Endothelial cell of umbilical vein (primary cell): ENCODE data around the gene PIMREG. TPM values are rescaled to one million over a fixed set of nuclear protein-coding genes. Genes with fewer than 3 reads are reported as not detected.

Source experiments
- BruUV-seq: library from RNA; stranded (reverse); fragments of 400-500 nt; replicated peaks from 2 replicates; lab custom pipeline; 2021; lab: Mats Ljungman, UMichigan
- CTCF ChIA-PET: fragments of 300-600, 350-600 bp; sonication (Branson Sonifier 250); formaldehyde crosslinking; loops from one replicate; lab custom pipeline; 2021; ENCODE audit warnings: antibody characterized with exemption, inconsistent platforms; lab: Charles Lee
- POLR2A ChIA-PET: fragments of 300-600, 350-600 bp; sonication (Branson Sonifier 250); formaldehyde crosslinking; loops from one replicate; lab custom pipeline; 2021; ENCODE audit warnings: antibody characterized with exemption, inconsistent platforms; lab: Charles Lee
- DNase-seq: peaks from one replicate; pipeline ENCODE4 v3.0.0-alpha.2; 2011; ENCODE audit warnings: low read depth, low spot score
- FAIRE-seq: peaks from 2 replicates; lab custom pipeline; 2011; peaks lifted over from hg19 to GRCh38; lab: Jason Lieb, UNC
- H2AFZ ChIP-seq: 2 replicates; pipeline ENCODE4 v1.6.0; 2012; ENCODE audit warnings: low read depth, low read length, control low read depth, inconsistent platforms
- H3K27ac ChIP-seq: 2 replicates; pipeline ENCODE4 v1.5.1; 2011; ENCODE audit warnings: low read depth, mild to moderate bottlenecking, control low read depth, low read length, moderate library complexity; ENCODE audit not compliant: insufficient read depth
- H3K27me3 ChIP-seq, 2 experiments: 2 replicates each; pipeline versions ENCODE4 v1.6.0 to v1.6.1; 2011; ENCODE audit warnings: low read length in 2 of 2, mixed read lengths in 1 of 2; ENCODE audit not compliant: control insufficient read depth in 2 of 2, insufficient read depth in 2 of 2
- H3K36me3 ChIP-seq, 2 experiments: 2 replicates in 1 of 2; 3 replicates in 1 of 2; pipeline ENCODE4 v1.5.1; 2011; ENCODE audit warnings: low read length in 2 of 2, mild to moderate bottlenecking in 1 of 2, moderate library complexity in 1 of 2; ENCODE audit not compliant: control insufficient read depth in 2 of 2, insufficient read depth in 2 of 2; ENCODE audit errors: extremely low read depth in 1 of 2
- H3K4me1 ChIP-seq: 3 replicates; pipeline ENCODE4 v1.5.1; 2011; ENCODE audit warnings: mild to moderate bottlenecking, low read length; ENCODE audit not compliant: control insufficient read depth, insufficient read depth; ENCODE audit errors: extremely low read depth
- H3K4me2 ChIP-seq: 2 replicates; pipeline ENCODE4 v1.6.1; 2011; ENCODE audit warnings: low read length, control low read depth, mixed read lengths; ENCODE audit not compliant: insufficient read depth
- H3K4me3 ChIP-seq, 3 experiments: fragments of 200-600 bp in 1 of 3; sonication (generic), shearing (Covaris generic) in 1 of 3; replicated peaks in 1 of 3; 2 replicates each; pipeline ENCODE4 v1.5.1; 2011 to 2016; ENCODE audit warnings: control low read depth in 3 of 3, low read length in 3 of 3, mild to moderate bottlenecking in 2 of 3, inconsistent platforms in 1 of 3, low read depth in 1 of 3, moderate library complexity in 1 of 3; ENCODE audit not compliant: insufficient read depth in 1 of 3
- H3K79me2 ChIP-seq: 2 replicates; pipeline ENCODE4 v1.6.0; 2012; ENCODE audit warnings: low read length, inconsistent platforms; ENCODE audit not compliant: control insufficient read depth, insufficient read depth
- H3K9ac ChIP-seq: replicated peaks from 2 replicates; pipeline ENCODE3; 2011; ENCODE audit warnings: low read length, control low read depth; ENCODE audit not compliant: insufficient read depth; ENCODE audit errors: extremely low read depth
- H3K9me1 ChIP-seq: replicated peaks from 3 replicates; pipeline ENCODE4 v1.6.0; 2011; ENCODE audit warnings: mild to moderate bottlenecking, low read length; ENCODE audit not compliant: control insufficient read depth, insufficient read depth; ENCODE audit errors: extremely low read depth
- H3K9me3 ChIP-seq: replicated peaks from 2 replicates; pipeline ENCODE4 v1.5.1; 2012; ENCODE audit warnings: low read length, inconsistent platforms; ENCODE audit not compliant: control insufficient read depth, insufficient read depth
- H4K20me1 ChIP-seq: replicated peaks from 2 replicates; pipeline ENCODE3; 2011; ENCODE audit warnings: mild to moderate bottlenecking, low read length; ENCODE audit not compliant: control insufficient read depth, insufficient read depth; ENCODE audit errors: extremely low read depth
- EZH2 ChIP-seq: IDR thresholded peaks from 2 replicates; pipeline ENCODE4 v1.6.1; 2012; ENCODE audit warnings: borderline replicate concordance, low read depth, mild to moderate bottlenecking, moderate library complexity, low read length, inconsistent platforms; ENCODE audit not compliant: severe bottlenecking
- FOS ChIP-seq: IDR thresholded peaks from 2 replicates; pipeline ENCODE4 v1.6.1; 2011; ENCODE audit warnings: mild to moderate bottlenecking, low read length, moderate library complexity, borderline replicate concordance; ENCODE audit not compliant: insufficient read depth
- GATA2 ChIP-seq: IDR thresholded peaks from 2 replicates; pipeline ENCODE4 v1.7.0; 2011; ENCODE audit warnings: low read depth, mild to moderate bottlenecking, moderate library complexity, mixed read lengths, low read length; ENCODE audit not compliant: insufficient read length, insufficient read depth
- JUN ChIP-seq: IDR thresholded peaks from 2 replicates; pipeline ENCODE4 v1.6.1; 2011; ENCODE audit warnings: borderline replicate concordance, low read depth; ENCODE audit not compliant: insufficient read length, insufficient read depth
- MYC ChIP-seq: IDR thresholded peaks from one replicate; pipeline ENCODE4 v1.6.1; 2011; ENCODE audit warnings: mild to moderate bottlenecking, low read depth, low read length
- POLR2A ChIP-seq: IDR thresholded peaks from 2 replicates; pipeline ENCODE4 v1.6.1; 2012; ENCODE audit warnings: low read depth, mild to moderate bottlenecking, control low read depth, low read length
- POLR2AphosphoS5 ChIP-seq: IDR thresholded peaks from 2 replicates; pipeline ENCODE4 v1.6.1; 2012; ENCODE audit warnings: low read depth, mild to moderate bottlenecking, control low read depth, low read length, moderate library complexity; ENCODE audit not compliant: insufficient read depth
- dilution Hi-C: fragments of 300-500 bp; cut with MboI; formaldehyde crosslinking; loops from one replicate; pipeline ENCODE4 v1.15.0; 2019; ENCODE audit warnings: low sequenced_read_pairs; ENCODE audit not compliant: extremely low pct_ligation_motif_present
- intact Hi-C: fragments of 100-400 bp; cut with micrococcal nuclease; formaldehyde crosslinking; loops from one replicate; pipeline ENCODE4 v1.10.0; 2022
- polyA plus RNA-seq, 4 experiments: library from polyadenylated mRNA; depleted of rRNA in 3 of 4; stranded (reverse) in 3 of 4; unstranded in 1 of 4; fragments of >200 nt; gene quantifications; 2 replicates each; pipeline versions ENCODE4 v1.2.1 to v1.2.3, GENCODE V29; 2011 to 2012; ENCODE audit warnings: missing spikeins in 1 of 4
- total RNA-seq: library from RNA; stranded (reverse); gene quantifications from 2 replicates; pipeline ENCODE4 v1.2.3, GENCODE V29; 2021
- TF ChIP-seq, protein P1 (sequence below): IDR thresholded peaks from 2 replicates; pipeline ENCODE4 v1.6.1; 2011; ENCODE audit not compliant: insufficient read depth, insufficient read length
- TF ChIP-seq, protein P2 (sequence below), 2 donors: IDR thresholded peaks; 1 replicate in 1 of 2; 2 replicates in 1 of 2; pipeline ENCODE4 v1.5.1; 2011; ENCODE audit warnings: low read length in 2 of 2, mild to moderate bottlenecking in 2 of 2, moderate library complexity in 2 of 2, control low read depth in 1 of 2, inconsistent platforms in 1 of 2, low read depth in 1 of 2; ENCODE audit not compliant: insufficient read depth in 1 of 2; ENCODE audit errors: extremely low read depth in 1 of 2

PIMREG gene
- total and polyA plus RNA-seq, 2 donors (not counting 3 experiments of a cell fraction or from before 2014, with no cell fraction given): 26.3 to 37.7 TPM

DNA sequence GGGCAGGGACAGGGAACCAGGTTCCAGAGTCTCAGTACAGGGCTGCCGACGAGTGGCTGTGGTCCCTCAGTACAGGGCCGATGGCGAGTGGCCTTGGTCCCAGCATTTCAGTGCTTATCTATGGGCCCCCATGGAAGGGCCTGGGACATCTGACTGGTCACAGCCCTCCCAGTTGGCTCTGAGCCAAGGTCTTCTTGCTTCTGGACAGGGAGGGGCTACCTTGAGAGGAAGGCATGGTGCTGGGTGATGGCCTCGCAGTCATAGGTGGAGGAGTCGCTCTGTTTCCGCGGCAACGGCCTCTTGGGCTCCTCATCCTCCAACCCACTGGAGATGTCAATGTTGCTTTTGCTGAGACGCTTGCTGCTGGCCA, 32.5 kb downstream of the PIMREG start:
- FAIRE-seq: no peak
- Histone ChIP-seq H4K20me1 (no peaks in the 10 kb centered on the region), H3K4me2 (no peak overlapping the region), H3K9me1 (no peaks in the 10 kb centered on the region), H3K27ac (no peak overlapping the region), H3K79me2 (no peaks in the 10 kb centered on the region), H3K4me3 (no peak overlapping the region), H3K36me3 (no peaks in the 10 kb centered on the region), H3K27me3 (no peaks in the 10 kb centered on the region), H2AFZ (no peak overlapping the region), H3K9ac (no peak overlapping the region), H3K4me1 (peaks cover 11% of the 10 kb centered on the region), H3K9me3 (no peaks in the 10 kb centered on the region)
- POLR2A ChIA-PET: no interaction called here
- dilution Hi-C loops: no loop called here
- no TSS peak for BruUV-seq
- no peak for TF ChIP-seq FOS
- no peak for TF ChIP-seq JUN
- no peak for TF ChIP-seq POLR2A
- TF ChIP-seq, protein P1, sequence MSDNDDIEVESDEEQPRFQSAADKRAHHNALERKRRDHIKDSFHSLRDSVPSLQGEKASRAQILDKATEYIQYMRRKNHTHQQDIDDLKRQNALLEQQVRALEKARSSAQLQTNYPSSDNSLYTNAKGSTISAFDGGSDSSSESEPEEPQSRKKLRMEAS: no peak
- no peak for TF ChIP-seq GATA2
- TF ChIP-seq POLR2AphosphoS5: no peak
- TF ChIP-seq MYC: no peak
- TF ChIP-seq, protein P2, sequence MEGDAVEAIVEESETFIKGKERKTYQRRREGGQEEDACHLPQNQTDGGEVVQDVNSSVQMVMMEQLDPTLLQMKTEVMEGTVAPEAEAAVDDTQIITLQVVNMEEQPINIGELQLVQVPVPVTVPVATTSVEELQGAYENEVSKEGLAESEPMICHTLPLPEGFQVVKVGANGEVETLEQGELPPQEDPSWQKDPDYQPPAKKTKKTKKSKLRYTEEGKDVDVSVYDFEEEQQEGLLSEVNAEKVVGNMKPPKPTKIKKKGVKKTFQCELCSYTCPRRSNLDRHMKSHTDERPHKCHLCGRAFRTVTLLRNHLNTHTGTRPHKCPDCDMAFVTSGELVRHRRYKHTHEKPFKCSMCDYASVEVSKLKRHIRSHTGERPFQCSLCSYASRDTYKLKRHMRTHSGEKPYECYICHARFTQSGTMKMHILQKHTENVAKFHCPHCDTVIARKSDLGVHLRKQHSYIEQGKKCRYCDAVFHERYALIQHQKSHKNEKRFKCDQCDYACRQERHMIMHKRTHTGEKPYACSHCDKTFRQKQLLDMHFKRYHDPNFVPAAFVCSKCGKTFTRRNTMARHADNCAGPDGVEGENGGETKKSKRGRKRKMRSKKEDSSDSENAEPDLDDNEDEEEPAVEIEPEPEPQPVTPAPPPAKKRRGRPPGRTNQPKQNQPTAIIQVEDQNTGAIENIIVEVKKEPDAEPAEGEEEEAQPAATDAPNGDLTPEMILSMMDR (IDR thresholded peaks at IDR 0.05; ENCODE audit: extremely low read depth in 1 of 2, insufficient read depth in 1 of 2, low read depth in 1 of 2, low read length in 2 of 2): no peak
- TF ChIP-seq EZH2: no peak
- intact Hi-C loops: no loop called here
- CTCF ChIA-PET: interaction anchor here (1.8 to 1.9 kb wide), 2 partner anchors 13 to 172 kb away, joined by 6 to 7 read pairs; no protein-coding TSS in a partner anchor
- DNase-seq: no peak
